ENCODE data around the gene TXNRD2.

DNA sequence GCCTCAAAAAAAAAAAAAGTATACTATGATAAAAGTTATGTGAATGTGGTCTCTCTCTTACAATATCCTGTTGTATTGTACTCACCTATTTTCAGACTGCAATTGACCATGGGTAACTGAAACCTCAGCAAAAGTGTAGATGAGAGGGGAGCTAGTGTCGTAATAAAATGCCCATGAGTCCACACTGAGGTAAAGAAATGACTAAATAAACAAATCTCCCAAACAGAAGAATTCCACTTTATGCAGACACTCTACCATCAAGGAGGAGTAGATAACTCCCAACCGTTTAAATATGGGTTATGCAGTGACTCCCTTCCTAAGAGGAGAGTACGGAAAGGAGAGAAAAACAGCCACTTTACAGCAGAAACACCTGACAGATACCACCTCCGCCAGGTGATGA, 101.6 kb downstream of the TXNRD2 start:
- TF ChIP-seq, protein P1, sequence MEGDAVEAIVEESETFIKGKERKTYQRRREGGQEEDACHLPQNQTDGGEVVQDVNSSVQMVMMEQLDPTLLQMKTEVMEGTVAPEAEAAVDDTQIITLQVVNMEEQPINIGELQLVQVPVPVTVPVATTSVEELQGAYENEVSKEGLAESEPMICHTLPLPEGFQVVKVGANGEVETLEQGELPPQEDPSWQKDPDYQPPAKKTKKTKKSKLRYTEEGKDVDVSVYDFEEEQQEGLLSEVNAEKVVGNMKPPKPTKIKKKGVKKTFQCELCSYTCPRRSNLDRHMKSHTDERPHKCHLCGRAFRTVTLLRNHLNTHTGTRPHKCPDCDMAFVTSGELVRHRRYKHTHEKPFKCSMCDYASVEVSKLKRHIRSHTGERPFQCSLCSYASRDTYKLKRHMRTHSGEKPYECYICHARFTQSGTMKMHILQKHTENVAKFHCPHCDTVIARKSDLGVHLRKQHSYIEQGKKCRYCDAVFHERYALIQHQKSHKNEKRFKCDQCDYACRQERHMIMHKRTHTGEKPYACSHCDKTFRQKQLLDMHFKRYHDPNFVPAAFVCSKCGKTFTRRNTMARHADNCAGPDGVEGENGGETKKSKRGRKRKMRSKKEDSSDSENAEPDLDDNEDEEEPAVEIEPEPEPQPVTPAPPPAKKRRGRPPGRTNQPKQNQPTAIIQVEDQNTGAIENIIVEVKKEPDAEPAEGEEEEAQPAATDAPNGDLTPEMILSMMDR (IDR thresholded peaks at IDR 0.05): no peak
- TF ChIP-seq EZH2 (IDR thresholded peaks at IDR 0.05; ENCODE audit: borderline replicate concordance, insufficient read depth, low read depth, low read length, poor library complexity, severe bottlenecking): no peak
